HG02798 (cell line): ENCODE data around the gene DOC2B.
"Not testable (repeated sequence)": the region's sequence is repeated elsewhere in the genome, so short reads cannot be mapped to it uniquely, and the experiment has no call there.

Source experiments
- ATAC-seq: cut with Tn5 transposase; IDR thresholded peaks from one replicate; pipeline ENCODE4 v1.9.1; 2021; ENCODE audit warnings: mild to moderate bottlenecking; ENCODE audit not compliant: unreplicated experiment, poor library complexity

Gene DOC2B

DNA sequence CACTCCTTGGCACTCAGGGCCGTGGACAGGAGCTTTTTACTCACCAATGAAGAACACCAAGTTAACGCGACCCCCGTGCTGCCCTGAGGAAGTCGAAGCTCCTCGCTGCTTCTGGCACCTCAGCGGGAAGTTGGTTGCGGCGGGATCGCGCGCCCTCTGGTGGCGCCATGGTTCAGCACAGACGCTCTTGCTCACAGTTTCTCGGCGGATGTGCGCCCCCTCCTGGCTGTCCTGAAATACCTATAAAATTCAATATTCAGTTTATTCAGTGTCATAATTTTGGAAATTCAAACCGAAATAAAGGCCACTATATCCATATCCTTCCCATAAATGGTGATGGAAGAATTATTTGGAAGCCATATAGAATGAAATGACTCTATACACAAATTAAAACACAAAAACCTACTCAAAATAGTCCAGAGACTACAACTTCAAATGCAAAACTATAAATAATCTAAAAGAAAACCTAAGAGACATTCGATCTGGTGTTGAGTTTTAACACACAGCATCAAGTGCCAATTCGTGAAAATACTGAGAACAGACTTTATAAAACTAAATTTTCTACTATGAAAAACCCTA is 63.0 kb downstream of the DOC2B start:
- not testable (repeated sequence) for ATAC-seq

DNA sequence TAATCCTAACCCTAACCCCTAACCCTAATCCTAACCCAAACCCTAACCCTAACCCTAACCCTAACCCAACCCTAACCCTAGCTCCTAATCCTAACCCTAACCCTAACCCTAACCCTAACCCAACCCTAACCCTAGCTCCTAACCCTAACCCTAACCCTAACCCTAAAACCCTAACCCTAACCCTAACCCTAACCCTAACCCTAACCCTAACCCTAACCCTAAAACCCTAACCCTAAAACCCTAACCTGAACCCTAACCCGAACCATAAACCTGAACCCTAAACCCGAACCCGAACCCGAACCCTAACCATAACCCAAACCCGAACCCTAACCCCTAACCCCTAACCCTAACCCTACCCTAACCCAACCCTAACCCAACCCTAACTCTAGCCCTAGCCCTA is 68.3 kb downstream of the DOC2B start:
- ATAC-seq: not testable (repeated sequence)
